Measurements from ENCODE around the gene PIGO.

DNA sequence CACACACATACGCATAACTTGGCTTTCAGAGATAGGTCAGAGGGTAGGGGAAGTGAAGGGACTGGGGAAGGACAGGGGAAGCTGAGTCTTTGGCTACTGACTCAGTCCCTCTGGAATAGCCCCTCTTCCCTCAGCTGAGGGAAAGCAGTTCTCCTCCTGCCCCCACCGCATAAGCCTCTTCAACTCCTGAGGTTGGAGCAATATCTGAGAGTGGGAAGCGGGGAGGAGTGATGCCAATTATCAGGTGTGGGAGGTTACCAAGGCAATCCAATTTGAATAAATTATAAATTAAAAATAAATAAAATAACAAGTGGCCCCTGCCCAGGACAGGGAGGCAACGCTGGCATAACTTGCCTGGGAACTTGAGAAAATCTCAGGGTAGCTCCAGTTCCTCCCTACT, 8.2 kb upstream of the PIGO start:
- no peak for TF ChIP-seq POLR2A (IDR thresholded peaks at IDR 0.05)
- TF ChIP-seq, protein P1, sequence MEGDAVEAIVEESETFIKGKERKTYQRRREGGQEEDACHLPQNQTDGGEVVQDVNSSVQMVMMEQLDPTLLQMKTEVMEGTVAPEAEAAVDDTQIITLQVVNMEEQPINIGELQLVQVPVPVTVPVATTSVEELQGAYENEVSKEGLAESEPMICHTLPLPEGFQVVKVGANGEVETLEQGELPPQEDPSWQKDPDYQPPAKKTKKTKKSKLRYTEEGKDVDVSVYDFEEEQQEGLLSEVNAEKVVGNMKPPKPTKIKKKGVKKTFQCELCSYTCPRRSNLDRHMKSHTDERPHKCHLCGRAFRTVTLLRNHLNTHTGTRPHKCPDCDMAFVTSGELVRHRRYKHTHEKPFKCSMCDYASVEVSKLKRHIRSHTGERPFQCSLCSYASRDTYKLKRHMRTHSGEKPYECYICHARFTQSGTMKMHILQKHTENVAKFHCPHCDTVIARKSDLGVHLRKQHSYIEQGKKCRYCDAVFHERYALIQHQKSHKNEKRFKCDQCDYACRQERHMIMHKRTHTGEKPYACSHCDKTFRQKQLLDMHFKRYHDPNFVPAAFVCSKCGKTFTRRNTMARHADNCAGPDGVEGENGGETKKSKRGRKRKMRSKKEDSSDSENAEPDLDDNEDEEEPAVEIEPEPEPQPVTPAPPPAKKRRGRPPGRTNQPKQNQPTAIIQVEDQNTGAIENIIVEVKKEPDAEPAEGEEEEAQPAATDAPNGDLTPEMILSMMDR (IDR thresholded peaks at IDR 0.05) = no peak

All from body of pancreas (tissue), 4 donors.